Measurements from ENCODE around the gene TTYH3. TPM values are rescaled to one million over a fixed set of nuclear protein-coding genes. Genes with fewer than 3 reads are reported as not detected.
"Not testable (repeated sequence)": the region's sequence is repeated elsewhere in the genome, so short reads cannot be mapped to it uniquely, and the experiment has no call there.

The TTYH3 gene
- total RNA-seq, 6 experiments from 2014 or later, result 10.3 to 59.3 (median 37.6) TPM

- Histone ChIP-seq H3K9me3 (no peaks in the 10 kb centered on the region), H3K27ac (no peak overlapping the region), H3K4me3 (no peak overlapping the region), H3K36me3 (no peaks in the 10 kb centered on the region), H3K27me3 (no peaks in the 10 kb centered on the region), H3K4me1 (peaks cover 0 to 44% (median 19%) of the 10 kb centered on the region in 4 donors)
- TF ChIP-seq CTCF (IDR thresholded peaks at IDR 0.05), result no peak
- ATAC-seq (peak in 2 of 4 donors; percentile 1 to 15), DNase-seq (peak in 2 of 3 donors; percentile 61 to 76)
- intact Hi-C loops (cut with DNase I), result no loop called here
- WGBS (ENCODE audit: insufficient coverage, low coverage, low lambda C conversion rate, missing lambda C conversion rate), result 42% methylated on average over 7 of the region's 7 CpGs
These were observed 36.1 kb downstream of the TTYH3 start for GRCh38 chr7:2667843-2668242.

GRCh38 chr7:2668401-2668800 is 36.6 kb downstream of the TTYH3 start:
- ATAC-seq (no peak), DNase-seq (no peak)
- WGBS (ENCODE audit: insufficient coverage, low coverage, low lambda C conversion rate, missing lambda C conversion rate), result 57% methylated on average over 1 of the region's 6 CpGs
- intact Hi-C loops (cut with DNase I), result no loop called here
- Histone ChIP-seq H3K4me3 (no peak overlapping the region), H3K36me3 (no peaks in the 10 kb centered on the region), H3K4me1 (peaks cover 0 to 39% (median 16%) of the 10 kb centered on the region in 4 donors), H3K9me3 (no peaks in the 10 kb centered on the region), H3K27ac (no peak overlapping the region), H3K27me3 (no peaks in the 10 kb centered on the region)
- no peak for TF ChIP-seq POLR2A (IDR thresholded peaks at IDR 0.05)
- no peak for TF ChIP-seq CTCF (IDR thresholded peaks at IDR 0.05)

GRCh38 chr7:2670171-2670570 is 38.4 kb downstream of the TTYH3 start:
- WGBS (ENCODE audit: insufficient coverage, low coverage, low lambda C conversion rate, missing lambda C conversion rate), result 83% methylated on average over 9 of the region's 13 CpGs
- DNase-seq (no peak), ATAC-seq (no peak)
- Histone ChIP-seq H3K4me3 (no peak overlapping the region), H3K27ac (no peak overlapping the region), H3K36me3 (no peaks in the 10 kb centered on the region), H3K27me3 (no peaks in the 10 kb centered on the region), H3K4me1 (peaks cover 0 to 27% (median 11%) of the 10 kb centered on the region in 4 donors), H3K9me3 (no peaks in the 10 kb centered on the region)
- intact Hi-C loops (cut with DNase I), result no loop called here
- TF ChIP-seq CTCF (IDR thresholded peaks at IDR 0.05), result no peak
- no peak for TF ChIP-seq POLR2A (IDR thresholded peaks at IDR 0.05)

GRCh38 chr7:2670720-2671391 is 39.1 kb downstream of the TTYH3 start:
- Histone ChIP-seq H3K27ac (no peak overlapping the region), H3K9me3 (no peaks in the 10 kb centered on the region), H3K4me3 (no peak overlapping the region), H3K4me1 (peaks cover 0 to 21% (median 8%) of the 10 kb centered on the region in 4 donors), H3K27me3 (no peaks in the 10 kb centered on the region), H3K36me3 (no peaks in the 10 kb centered on the region)
- WGBS (ENCODE audit: insufficient coverage, low coverage, low lambda C conversion rate, missing lambda C conversion rate), result 17% methylated on average over 10 of the region's 25 CpGs
- TF ChIP-seq CTCF (IDR thresholded peaks at IDR 0.05) (peak; percentile 75 to 87 (median 82)), POLR2A (IDR thresholded peaks at IDR 0.05) (no peak)
- ATAC-seq (peak; percentile 61 to 74 (median 68)), DNase-seq (peak in 2 of 3 donors; percentile 66 to 70)
- intact Hi-C loops (cut with DNase I), result no loop called here

GRCh38 chr7:2673214-2673613 is 41.4 kb downstream of the TTYH3 start:
- H3K27ac ChIP-seq; intact Hi-C loops (cut with DNase I); H3K4me3 ChIP-seq; H3K36me3 ChIP-seq; H3K4me1 ChIP-seq; H3K9me3 ChIP-seq; DNase-seq; H3K27me3 ChIP-seq: not testable (repeated sequence)
- ATAC-seq, result peak in 3 of 4 donors; percentile 20 to 49 (median 33)
- WGBS (ENCODE audit: insufficient coverage, low coverage, low lambda C conversion rate, missing lambda C conversion rate), result 20% methylated on average over 4 of the region's 6 CpGs

All from right lobe of liver (tissue), 6 donors.